HG03039 (cell line): Measurements from ENCODE around the gene CFAP91.

Source experiments
- ATAC-seq: cut with Tn5 transposase; IDR thresholded peaks from one replicate; pipeline ENCODE4 v1.9.1; 2021; ENCODE audit warnings: mild to moderate bottlenecking, moderate library complexity; ENCODE audit not compliant: unreplicated experiment

Gene CFAP91

DNA sequence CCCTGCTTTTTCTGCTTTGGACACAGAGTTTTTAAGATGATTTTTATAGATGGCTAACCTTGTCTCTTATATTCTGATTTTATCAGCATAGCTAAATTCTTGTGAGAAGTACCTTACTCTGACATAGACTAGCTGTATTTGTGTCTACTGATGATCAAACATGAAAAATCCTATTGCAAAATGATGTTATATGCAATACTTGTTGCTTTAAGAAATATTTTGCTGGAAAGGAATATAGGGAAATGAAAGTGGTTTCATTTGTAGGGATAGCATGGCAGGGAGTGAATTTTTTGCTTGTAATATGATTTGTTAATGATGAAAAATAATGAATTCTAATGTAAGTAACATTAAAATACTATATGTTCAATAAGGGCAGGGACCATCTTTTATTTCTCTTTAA, 35.9 kb downstream of the CFAP91 start:
- ATAC-seq = no peak

- ATAC-seq = no peak
These were observed 39.1 kb downstream of the CFAP91 start for GRCh38 chr3:119741657-119742590.

- ATAC-seq = no peak
These were observed 41.1 kb downstream of the CFAP91 start for GRCh38 chr3:119743921-119744320.

DNA sequence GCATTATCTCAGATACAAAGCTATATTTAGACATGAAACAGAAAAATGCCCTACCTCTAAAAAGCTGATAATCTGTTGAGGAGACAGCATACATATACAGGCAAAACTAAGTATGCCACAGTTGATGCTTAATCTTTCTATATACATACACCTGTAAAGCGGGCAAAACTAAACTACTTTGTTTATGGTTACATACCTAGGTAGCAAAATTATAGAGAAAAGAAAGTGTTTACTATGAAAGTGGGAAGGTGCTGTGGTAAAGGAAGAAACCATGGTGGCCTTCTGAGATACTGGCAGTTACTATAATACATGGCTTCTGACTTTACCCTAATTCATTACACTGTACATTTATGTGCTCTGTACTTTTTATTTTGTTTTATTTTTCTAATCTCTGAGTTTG, 43.1 kb downstream of the CFAP91 start:
- ATAC-seq = no peak

GRCh38 chr3:119746423-119746822, 43.6 kb downstream of the CFAP91 start:
- no peak for ATAC-seq

- ATAC-seq = no peak
These were observed 44.5 kb downstream of the CFAP91 start for GRCh38 chr3:119747357-119747756.

DNA sequence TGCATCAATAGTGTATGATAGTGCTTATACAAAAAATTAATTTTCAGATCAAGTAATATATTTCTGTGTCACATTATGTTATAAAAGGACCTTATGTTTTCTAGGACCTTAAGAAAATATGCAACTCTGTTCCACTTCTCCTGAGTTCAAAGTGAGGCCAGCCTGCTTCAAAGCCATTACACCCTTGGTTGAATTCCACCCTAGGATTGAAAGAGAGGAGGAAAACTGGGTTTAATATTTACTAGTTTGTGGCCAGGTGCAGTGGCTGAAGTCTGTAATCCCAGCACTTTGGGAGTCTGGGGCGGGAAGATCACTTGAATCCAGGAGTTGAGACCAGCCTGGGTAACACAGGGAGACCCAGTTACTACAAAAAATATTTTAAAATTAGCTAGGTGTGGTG, 46.2 kb downstream of the CFAP91 start:
- no peak for ATAC-seq

- ATAC-seq = no peak
These were observed 48.6 kb downstream of the CFAP91 start for GRCh38 chr3:119751423-119751822.
